Measurements from ENCODE around the gene RPA3. TPM values are rescaled to one million over a fixed set of nuclear protein-coding genes. Genes with fewer than 3 reads are reported as not detected.

RPA3 gene
- 5.8 and 16.3 TPM in 2 replicates for total RNA-seq (2014; rRNA removed; shearing (Covaris generic))
- polyA plus RNA-seq (2016; fragmentation: Nextera tagmentation; extraction: Ambion mirVana), result 71.8 and 78.7 TPM in 2 replicates

- Histone ChIP-seq H3K79me2 (ENCODE audit: insufficient read depth) (no peaks in the 10 kb centered on the region), H2AFZ (no peak within 1 kb of the TSS), H3F3A (ENCODE audit: insufficient read depth) (peaks cover 8% of the 10 kb centered on the region), H4K20me1 (ENCODE audit: insufficient read depth) (no peaks in the 10 kb centered on the region), H3K27ac (no peak within 1 kb of the TSS), H3K9me3 (ENCODE audit: low read depth) (no peaks in the 10 kb centered on the region), H3K9ac (no peak within 1 kb of the TSS), H3K36me3 (ENCODE audit: low read depth) (no peaks in the 10 kb centered on the region), H3K27me3 (replicated peaks; ENCODE audit: insufficient read depth) (no peaks in the 10 kb centered on the region), H3K4me1 (ENCODE audit: insufficient read depth) (peaks cover 6% of the 10 kb centered on the region; the same call in 1 of the 2 replicates), H3K4me2 (ENCODE audit: unreplicated experiment) (no peak within 1 kb of the TSS), H3K4me3 (no peak within 1 kb of the TSS), H3K9me2 (ENCODE audit: insufficient read depth) (no peaks in the 10 kb centered on the region)
- in situ Hi-C loops (cut with MboI), result no loop called here
- no peak for DNase-seq
- no peak for TF ChIP-seq EZH2 (IDR thresholded peaks at IDR 0.05; ENCODE audit: insufficient read depth, poor library complexity, severe bottlenecking)
- no peak for TF ChIP-seq EZH2phosphoT487 (IDR thresholded peaks at IDR 0.05; ENCODE audit: insufficient read depth, low read depth)
- WGBS, 2 experiments (ENCODE audit: low coverage in 1 of 2, low lambda C conversion rate in 2 of 2, missing lambda C conversion rate in 2 of 2), result 87 to 88% methylated on average over 1 of the region's 1 CpG
Measured at GRCh38 chr7:7718492-7718891, at the start of gene RPA3. TSS of gene RPA3 (minus strand) at chr7:7718607. CDS start at chr7:7640418, 78,189 bp downstream.

GRCh38 chr7:7766671-7767070 lies 48.3 kb upstream of the RPA3 start:
- Histone ChIP-seq H3K4me1 (ENCODE audit: insufficient read depth) (peaks cover 13% of the 10 kb centered on the region), H3F3A (ENCODE audit: insufficient read depth) (peaks cover 11% of the 10 kb centered on the region)

GRCh38 chr7:7765422-7765821 lies 47.0 kb upstream of the RPA3 start:
- TF ChIP-seq EZH2 (IDR thresholded peaks at IDR 0.05; ENCODE audit: insufficient read depth, poor library complexity, severe bottlenecking) (no peak), EZH2phosphoT487 (IDR thresholded peaks at IDR 0.05; ENCODE audit: insufficient read depth, low read depth) (no peak)
- no peak overlapping the region for H3K4me3 ChIP-seq
- H3K27me3 ChIP-seq (replicated peaks; ENCODE audit: insufficient read depth), result no peaks in the 10 kb centered on the region
- no peaks in the 10 kb centered on the region for H3K9me3 ChIP-seq (ENCODE audit: low read depth)
- H3K4me1 ChIP-seq (ENCODE audit: insufficient read depth), result peaks cover 12% of the 10 kb centered on the region
- H3K9ac ChIP-seq, result no peak overlapping the region
- H4K20me1 ChIP-seq (ENCODE audit: insufficient read depth), result no peaks in the 10 kb centered on the region
- H3F3A ChIP-seq (ENCODE audit: insufficient read depth), result peaks cover 16% of the 10 kb centered on the region
- peak; percentile 3 for DNase-seq
- no peaks in the 10 kb centered on the region for H3K9me2 ChIP-seq (ENCODE audit: insufficient read depth)
- no peak overlapping the region for H3K4me2 ChIP-seq (ENCODE audit: unreplicated experiment)
- no peak overlapping the region for H2AFZ ChIP-seq
- H3K36me3 ChIP-seq (ENCODE audit: low read depth), result no peaks in the 10 kb centered on the region
- H3K27ac ChIP-seq, result no peak overlapping the region
- no peaks in the 10 kb centered on the region for H3K79me2 ChIP-seq (ENCODE audit: insufficient read depth)
- in situ Hi-C loops (cut with MboI), result no loop called here

More at GRCh38 chr7:7766671-7767070, 48.3 kb upstream of the RPA3 start:
- TF ChIP-seq EZH2 (IDR thresholded peaks at IDR 0.05; ENCODE audit: insufficient read depth, poor library complexity, severe bottlenecking), result no peak
- TF ChIP-seq EZH2phosphoT487 (IDR thresholded peaks at IDR 0.05; ENCODE audit: insufficient read depth, low read depth), result no peak
- no peaks in the 10 kb centered on the region for H3K9me3 ChIP-seq (ENCODE audit: low read depth)
- no peak overlapping the region for H3K27ac ChIP-seq
- H3K4me2 ChIP-seq (ENCODE audit: unreplicated experiment), result no peak overlapping the region
- no peaks in the 10 kb centered on the region for H3K36me3 ChIP-seq (ENCODE audit: low read depth)
- no peaks in the 10 kb centered on the region for H3K9me2 ChIP-seq (ENCODE audit: insufficient read depth)
- no peak overlapping the region for H2AFZ ChIP-seq
- H3K4me3 ChIP-seq, result no peak overlapping the region
- in situ Hi-C loops (cut with MboI), result no loop called here
- H3K27me3 ChIP-seq (replicated peaks; ENCODE audit: insufficient read depth), result no peaks in the 10 kb centered on the region
- H3K79me2 ChIP-seq (ENCODE audit: insufficient read depth), result no peaks in the 10 kb centered on the region
- no peaks in the 10 kb centered on the region for H4K20me1 ChIP-seq (ENCODE audit: insufficient read depth)
- H3K9ac ChIP-seq, result no peak overlapping the region
- DNase-seq, result peak; percentile 6

- Histone ChIP-seq H3K9me3 (ENCODE audit: low read depth) (no peaks in the 10 kb centered on the region), H3K4me3 (no peak overlapping the region), H3K9me2 (ENCODE audit: insufficient read depth) (no peaks in the 10 kb centered on the region), H3K4me1 (ENCODE audit: insufficient read depth) (peaks cover 12% of the 10 kb centered on the region), H3F3A (ENCODE audit: insufficient read depth) (peaks cover 16% of the 10 kb centered on the region), H4K20me1 (ENCODE audit: insufficient read depth) (no peaks in the 10 kb centered on the region), H2AFZ (no peak overlapping the region), H3K79me2 (ENCODE audit: insufficient read depth) (no peaks in the 10 kb centered on the region), H3K36me3 (ENCODE audit: low read depth) (no peaks in the 10 kb centered on the region), H3K4me2 (ENCODE audit: unreplicated experiment) (no peak overlapping the region), H3K27me3 (replicated peaks; ENCODE audit: insufficient read depth) (no peaks in the 10 kb centered on the region), H3K9ac (no peak overlapping the region), H3K27ac (no peak overlapping the region)
- no peak for DNase-seq
- TF ChIP-seq EZH2phosphoT487 (IDR thresholded peaks at IDR 0.05; ENCODE audit: insufficient read depth, low read depth) (no peak), EZH2 (IDR thresholded peaks at IDR 0.05; ENCODE audit: insufficient read depth, poor library complexity, severe bottlenecking) (no peak)
- in situ Hi-C loops (cut with MboI), result no loop called here
- 86 to 89% methylated on average over 3 of the region's 3 CpGs for WGBS, 2 experiments (ENCODE audit: low coverage in 1 of 2, low lambda C conversion rate in 2 of 2, missing lambda C conversion rate in 2 of 2)
Measured at GRCh38 chr7:7764520-7765396, 46.4 kb upstream of the RPA3 start.

Data from GM23248 (cell line).